ENCODE results near the gene MRPL39.

- TF ChIP-seq, protein P1, sequence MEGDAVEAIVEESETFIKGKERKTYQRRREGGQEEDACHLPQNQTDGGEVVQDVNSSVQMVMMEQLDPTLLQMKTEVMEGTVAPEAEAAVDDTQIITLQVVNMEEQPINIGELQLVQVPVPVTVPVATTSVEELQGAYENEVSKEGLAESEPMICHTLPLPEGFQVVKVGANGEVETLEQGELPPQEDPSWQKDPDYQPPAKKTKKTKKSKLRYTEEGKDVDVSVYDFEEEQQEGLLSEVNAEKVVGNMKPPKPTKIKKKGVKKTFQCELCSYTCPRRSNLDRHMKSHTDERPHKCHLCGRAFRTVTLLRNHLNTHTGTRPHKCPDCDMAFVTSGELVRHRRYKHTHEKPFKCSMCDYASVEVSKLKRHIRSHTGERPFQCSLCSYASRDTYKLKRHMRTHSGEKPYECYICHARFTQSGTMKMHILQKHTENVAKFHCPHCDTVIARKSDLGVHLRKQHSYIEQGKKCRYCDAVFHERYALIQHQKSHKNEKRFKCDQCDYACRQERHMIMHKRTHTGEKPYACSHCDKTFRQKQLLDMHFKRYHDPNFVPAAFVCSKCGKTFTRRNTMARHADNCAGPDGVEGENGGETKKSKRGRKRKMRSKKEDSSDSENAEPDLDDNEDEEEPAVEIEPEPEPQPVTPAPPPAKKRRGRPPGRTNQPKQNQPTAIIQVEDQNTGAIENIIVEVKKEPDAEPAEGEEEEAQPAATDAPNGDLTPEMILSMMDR (conservative IDR thresholded peaks at IDR 0.05; ENCODE audit: low read length): no peak
- no peak for TF ChIP-seq EZH2phosphoT487 (IDR thresholded peaks at IDR 0.05; ENCODE audit: borderline replicate concordance, low read depth, low read length)
These were observed 47.5 kb downstream of the MRPL39 start for GRCh38 chr21:25559746-25560145.

Data from OCI-LY7 (cell line).